LNCAP (cell line): ENCODE data around the gene DMRT2.

Experiments used
- CTCF ChIP-seq: fragments of 450-650 bp; IDR thresholded peaks from 2 replicates; pipeline ENCODE4 v1.5.1; 2017; ENCODE audit warnings: mild to moderate bottlenecking

The DMRT2 gene

GRCh38 chr9:1048231-1048619 is 1.9 kb upstream of the DMRT2 start:
- TF ChIP-seq CTCF = no peak

GRCh38 chr9:1048811-1049210 is 1.3 kb upstream of the DMRT2 start:
- no peak for TF ChIP-seq CTCF

- TF ChIP-seq CTCF = no peak
Observed at GRCh38 chr9:1049641-1050040, 516 bp upstream of the DMRT2 start.

- no peak for TF ChIP-seq CTCF
Observed at GRCh38 chr9:1051210-1051583, 1.0 kb downstream of the DMRT2 start.

- TF ChIP-seq CTCF = no peak
Observed at GRCh38 chr9:1051584-1052275, 1.6 kb downstream of the DMRT2 start.

GRCh38 chr9:1052365-1053281 is 2.5 kb downstream of the DMRT2 start:
- TF ChIP-seq CTCF = no peak

GRCh38 chr9:1053282-1053621 is 3.1 kb downstream of the DMRT2 start:
- no peak for TF ChIP-seq CTCF
